Transverse colon (tissue), 4 donors: ENCODE data around the gene ATP13A4.

Source experiments
- CTCF ChIP-seq, 5 experiments: fragments of 200-600 bp in 3 of 5; fragments of 450-650 bp in 2 of 5; sonication (generic) in 3 of 5; IDR thresholded peaks; 1 replicate in 2 of 5; 2 replicates in 3 of 5; pipeline ENCODE4 v1.5.1; 2016 to 2017; ENCODE audit warnings: antibody characterized with exemption in 5 of 5, inconsistent platforms in 3 of 5, mild to moderate bottlenecking in 2 of 5, moderate library complexity in 1 of 5
- EP300 ChIP-seq: sonication (generic); formaldehyde crosslinking; IDR thresholded peaks from one replicate; pipeline ENCODE4 v1.6.1; 2017; ENCODE audit warnings: antibody characterized with exemption, low read depth
- POLR2AphosphoS5 ChIP-seq, 3 donors: sonication (generic); formaldehyde crosslinking; IDR thresholded peaks; one replicate each; pipeline ENCODE4 v1.6.1; 2016; ENCODE audit warnings: antibody characterized with exemption in 3 of 3

GRCh38 chr3:193520738-193521137 lies 34.0 kb downstream of the ATP13A4 start:
- TF ChIP-seq CTCF (IDR thresholded peaks at IDR 0.05) (no peak), POLR2AphosphoS5 (IDR thresholded peaks at IDR 0.05) (no peak), EP300 (no peak)
